ENCODE results near the gene ERMARD. TPM values are rescaled to one million over a fixed set of nuclear protein-coding genes. Genes with fewer than 3 reads are reported as not detected.

The ERMARD gene
- total RNA-seq (2014; rRNA removed; shearing (Covaris generic)) = 14.7 and 16.8 TPM in 2 replicates
- polyA plus RNA-seq (2014; cell fraction: nucleus; rRNA removed) = 34.0 and 43.9 TPM in 2 replicates

- DNase-seq (ENCODE audit: extremely low read depth, low read depth) = peak; percentile 85
These were observed at the start of gene ERMARD, which contains the start of gene DYNLT2 for GRCh38 chr6:169751242-169752073. Gene ERMARD, plus strand, starts transcription at chr6:169751622. Its CDS starts 36 bp downstream, at chr6:169751658. Gene DYNLT2, minus strand, starts transcription at chr6:169751572. Its CDS starts 114 bp downstream, at chr6:169751458.

DNA sequence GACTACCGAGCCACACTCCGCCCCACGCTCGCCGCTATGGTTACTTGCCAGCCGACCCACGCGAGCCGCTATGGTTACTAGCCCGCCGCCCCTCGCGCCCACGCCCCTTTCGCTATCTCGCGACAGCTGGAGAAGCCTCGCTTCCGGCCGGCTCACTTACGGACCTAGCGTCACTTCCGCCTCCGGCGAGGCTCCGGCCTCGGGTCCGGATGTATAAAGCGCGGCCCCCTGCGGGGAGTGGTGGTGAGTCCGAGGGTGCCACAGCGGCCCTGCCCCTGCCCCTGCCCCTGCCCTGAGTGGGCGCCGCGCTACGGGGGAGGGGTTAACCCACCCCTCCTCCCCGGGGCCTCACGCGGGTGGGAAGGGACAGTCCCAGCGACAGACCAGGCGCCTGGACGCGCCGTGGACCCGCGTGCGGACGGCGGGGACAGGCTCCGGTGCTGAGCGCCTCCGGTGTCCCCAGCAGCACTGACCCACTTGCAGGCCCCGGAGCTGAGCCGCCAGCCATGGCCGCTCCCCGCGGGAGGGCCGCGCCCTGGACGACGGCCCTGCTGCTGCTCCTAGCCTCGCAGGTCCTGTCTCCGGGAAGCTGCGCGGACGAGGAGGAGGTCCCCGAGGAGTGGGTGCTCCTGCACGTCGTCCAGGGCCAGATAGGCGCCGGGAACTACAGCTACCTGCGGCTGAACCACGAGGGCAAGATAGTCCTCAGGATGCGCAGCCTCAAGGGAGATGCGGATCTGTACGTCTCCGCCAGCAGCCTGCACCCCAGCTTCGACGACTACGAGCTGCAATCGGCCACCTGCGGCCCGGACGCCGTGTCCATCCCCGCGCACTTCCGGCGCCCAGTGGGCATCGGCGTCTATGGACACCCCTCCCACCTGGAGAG, 49.2 kb upstream of the ERMARD start, which contains the start of the genes C6orf120 and WDR27:
C6orf120 (plus strand) TSS at position 173 of the 886 bp plus-strand sequence; CDS start at position 507, 334 bp downstream.
WDR27 (minus strand) TSS at position 76 of the 886 bp plus-strand sequence. CDS start 13,024 bp downstream, outside the sequence.
- peak; percentile 91 for DNase-seq (ENCODE audit: extremely low read depth, low read depth)

DNA sequence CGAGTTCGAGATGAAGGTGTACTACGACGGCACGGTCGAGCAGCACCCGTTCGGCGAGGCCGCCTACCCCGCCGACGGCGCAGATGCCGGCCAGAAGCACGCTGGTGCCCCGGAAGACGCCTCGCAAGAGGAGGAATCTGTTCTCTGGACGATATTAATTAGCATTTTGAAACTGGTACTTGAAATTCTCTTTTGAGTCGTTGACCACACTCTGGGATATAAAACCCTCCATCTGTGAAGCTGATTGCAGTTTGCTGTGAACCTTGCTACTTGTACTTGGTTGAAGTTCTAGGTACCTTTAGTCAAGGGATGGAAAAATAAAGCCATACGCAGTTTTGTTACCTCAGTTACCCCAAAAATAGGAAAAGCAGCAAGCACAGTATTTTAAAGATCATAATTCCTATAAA, 48.6 kb upstream of the ERMARD start:
- DNase-seq (ENCODE audit: extremely low read depth, low read depth) = no peak

GRCh38 chr6:169707772-169708171, 43.6 kb upstream of the ERMARD start:
- no peak for DNase-seq (ENCODE audit: extremely low read depth, low read depth)

DNA sequence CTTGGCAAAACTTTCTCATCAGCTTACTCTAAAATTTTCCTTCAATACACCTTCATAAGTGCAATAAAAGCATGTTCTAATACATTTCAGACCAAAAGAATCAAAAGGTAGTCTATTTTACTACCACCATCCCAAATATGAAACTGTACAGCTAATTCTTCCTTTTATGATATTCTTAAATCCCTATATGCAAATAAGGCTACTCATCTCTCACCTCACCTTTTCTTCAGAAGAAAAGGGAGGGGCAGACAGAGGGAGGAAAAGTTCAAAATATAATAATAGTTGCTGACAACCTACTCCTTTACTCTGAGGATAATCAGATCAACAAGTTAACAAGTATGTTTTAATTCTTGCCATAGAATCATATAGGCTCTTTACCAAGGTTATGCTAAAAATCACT, 42.1 kb upstream of the ERMARD start:
- DNase-seq (ENCODE audit: extremely low read depth, low read depth) = no peak

- DNase-seq (ENCODE audit: extremely low read depth, low read depth) = no peak
These were observed 41.4 kb upstream of the ERMARD start for GRCh38 chr6:169710009-169710408.

GRCh38 chr6:169714178-169714577, 37.2 kb upstream of the ERMARD start:
- no peak for DNase-seq (ENCODE audit: extremely low read depth, low read depth)

- no peak for DNase-seq (ENCODE audit: extremely low read depth, low read depth)
These were observed 36.8 kb upstream of the ERMARD start for GRCh38 chr6:169714595-169714994.

GRCh38 chr6:169719117-169719516, 32.3 kb upstream of the ERMARD start:
- no peak for DNase-seq (ENCODE audit: extremely low read depth, low read depth)

DNA sequence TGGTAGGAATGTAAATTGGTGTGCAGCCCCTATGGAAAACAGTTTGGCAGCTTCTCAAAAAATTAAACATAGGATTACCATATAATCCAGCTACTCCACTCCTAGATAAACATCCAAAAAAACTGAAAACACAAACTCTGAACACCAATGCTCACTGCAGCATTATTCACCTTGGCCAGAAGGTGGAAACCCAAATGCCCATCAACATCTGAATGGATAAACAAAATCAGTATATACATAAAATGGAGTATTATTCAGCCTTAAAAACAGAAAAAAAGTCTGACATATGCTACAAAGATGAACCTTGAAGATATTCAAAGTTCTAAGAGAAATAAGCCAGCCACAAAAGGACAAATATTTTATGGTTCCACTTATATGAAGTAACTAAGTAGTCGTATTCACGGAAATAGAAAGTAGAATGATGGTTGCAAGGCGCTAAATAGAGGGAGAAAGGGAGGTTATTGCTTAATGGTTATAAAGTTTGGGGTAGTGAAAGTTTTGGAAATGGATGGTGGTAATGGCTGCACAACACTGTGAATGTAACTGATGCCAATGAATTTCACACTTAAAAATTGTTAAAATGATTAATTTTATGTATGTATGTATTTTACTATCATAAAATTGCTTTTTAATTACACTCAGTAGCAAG, 31.1 kb upstream of the ERMARD start:
- DNase-seq (ENCODE audit: extremely low read depth, low read depth) = no peak

DNA sequence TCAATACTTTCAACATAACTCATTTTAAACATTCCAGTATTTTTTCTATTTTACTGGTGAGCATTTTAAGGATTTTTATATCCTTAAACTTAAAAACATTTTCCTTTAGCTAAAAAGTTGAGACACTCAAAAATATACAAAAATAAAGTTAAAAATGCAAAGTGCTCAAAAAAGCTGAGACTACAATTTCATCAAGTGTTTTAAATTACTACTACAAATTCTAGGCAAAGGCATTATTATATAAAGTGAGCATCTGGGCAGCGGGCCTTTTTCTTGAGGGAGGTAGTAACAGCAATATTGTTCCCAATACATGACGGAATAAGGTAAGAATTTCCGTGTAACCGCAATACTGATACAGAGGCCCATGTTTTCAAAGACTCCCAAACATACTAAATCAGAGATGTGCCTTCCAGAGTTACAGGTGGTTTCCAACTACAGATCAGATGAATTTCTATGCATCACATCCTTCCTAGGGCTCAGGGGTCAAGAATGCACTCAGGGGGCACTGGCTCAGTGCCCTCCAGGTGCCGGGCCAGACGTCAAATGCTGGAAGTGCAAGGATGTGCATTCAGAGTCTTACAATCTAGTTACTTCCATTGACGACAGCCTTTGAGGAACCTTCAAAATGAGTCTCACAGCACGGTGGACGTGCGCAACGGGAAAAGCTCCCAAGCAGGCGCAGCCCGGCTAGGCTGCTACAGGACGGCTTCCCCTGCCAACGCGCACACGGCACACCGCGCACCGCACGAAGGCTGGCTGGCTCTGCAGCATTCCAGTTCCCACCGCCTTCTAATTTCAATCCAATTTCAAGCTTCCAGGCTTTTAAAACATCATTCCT, 28.8 kb upstream of the ERMARD start:
- no peak for DNase-seq (ENCODE audit: extremely low read depth, low read depth)

- DNase-seq (ENCODE audit: extremely low read depth, low read depth) = peak; percentile 6
These were observed 28.1 kb upstream of the ERMARD start for GRCh38 chr6:169723200-169723909.

GRCh38 chr6:169723991-169724493, 27.4 kb upstream of the ERMARD start:
- DNase-seq (ENCODE audit: extremely low read depth, low read depth) = peak; percentile 12

DNA sequence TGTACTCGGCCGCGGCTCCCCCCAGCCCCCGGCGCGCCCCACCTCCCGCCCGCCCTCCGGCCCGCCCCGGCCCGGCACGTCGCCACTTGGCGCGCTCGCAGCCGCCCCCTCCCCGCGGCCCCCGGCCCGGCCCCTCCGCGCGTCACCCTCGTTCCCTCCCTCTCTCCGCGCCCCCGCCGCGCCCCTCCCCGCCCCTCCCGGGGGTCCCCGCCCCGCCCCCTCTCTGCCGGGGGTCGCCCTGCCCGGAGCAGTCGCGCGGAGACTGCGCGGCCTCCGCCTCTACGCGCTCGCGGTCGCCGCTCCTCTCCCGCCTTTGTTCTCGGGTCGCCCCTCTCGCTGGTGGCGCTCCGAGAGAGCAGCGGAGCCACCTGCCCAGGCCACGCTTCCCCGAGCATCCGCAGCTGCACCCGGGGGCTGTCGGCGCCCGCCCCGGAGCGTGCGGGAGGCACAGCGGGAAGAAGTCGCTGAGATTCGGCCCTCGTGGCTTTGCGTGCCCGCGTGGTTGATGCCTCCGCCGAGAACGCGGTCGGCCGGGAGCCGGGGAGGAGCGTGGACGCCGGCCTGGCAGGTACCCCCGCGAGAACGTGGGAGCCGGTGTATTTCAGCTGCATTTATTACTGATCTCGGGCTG, 26.8 kb upstream of the ERMARD start, which contains the start of gene PHF10:
PHF10 (minus strand) TSS at position 7 of the 631 bp plus-strand sequence. CDS start 569 bp downstream, outside the sequence.
- DNase-seq (ENCODE audit: extremely low read depth, low read depth) = peak; percentile 9

DNA sequence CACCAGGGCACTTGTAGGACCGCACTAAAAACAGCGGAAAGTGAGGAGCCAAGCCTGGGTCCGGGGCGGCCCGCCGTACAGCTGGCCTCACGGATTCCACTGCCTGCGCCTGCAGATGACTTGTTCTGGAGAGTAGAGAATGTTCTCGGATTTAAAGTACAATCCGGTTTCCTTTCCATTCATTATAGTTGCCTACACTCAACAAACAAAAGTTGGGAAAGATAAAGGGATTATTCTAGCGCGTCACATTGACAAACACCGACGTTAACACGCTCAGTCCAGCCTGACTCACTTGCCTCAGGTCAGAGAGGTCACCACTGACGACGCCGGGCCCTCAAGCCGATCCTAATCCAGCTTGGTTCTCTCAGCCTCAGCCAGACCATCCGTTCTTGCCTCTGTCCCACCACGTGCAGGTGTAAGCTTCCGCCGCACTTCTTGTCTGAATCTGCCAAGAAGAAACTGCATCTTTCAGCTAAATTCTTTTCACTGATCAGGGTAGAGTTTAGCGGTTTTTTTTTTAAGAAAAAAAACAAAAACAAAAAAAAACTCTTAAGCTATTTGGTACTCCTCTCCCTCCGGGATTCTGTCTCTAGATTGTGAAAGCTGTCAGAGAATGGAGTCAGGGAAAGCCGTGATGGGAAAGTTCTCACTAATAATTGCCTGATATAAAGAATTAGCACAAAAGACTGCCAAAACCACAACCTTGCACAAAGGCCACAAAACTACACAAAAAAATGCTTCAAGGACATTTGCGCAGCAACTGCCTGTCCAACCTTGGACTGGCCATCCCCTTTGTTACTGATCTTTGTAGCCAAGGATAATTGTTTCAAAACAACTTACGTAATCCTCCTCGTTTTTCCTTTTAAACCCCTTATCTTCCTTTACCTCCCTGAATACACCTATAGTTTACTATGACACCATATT, 26.0 kb upstream of the ERMARD start:
- DNase-seq (ENCODE audit: extremely low read depth, low read depth) = peak; percentile 58

DNA sequence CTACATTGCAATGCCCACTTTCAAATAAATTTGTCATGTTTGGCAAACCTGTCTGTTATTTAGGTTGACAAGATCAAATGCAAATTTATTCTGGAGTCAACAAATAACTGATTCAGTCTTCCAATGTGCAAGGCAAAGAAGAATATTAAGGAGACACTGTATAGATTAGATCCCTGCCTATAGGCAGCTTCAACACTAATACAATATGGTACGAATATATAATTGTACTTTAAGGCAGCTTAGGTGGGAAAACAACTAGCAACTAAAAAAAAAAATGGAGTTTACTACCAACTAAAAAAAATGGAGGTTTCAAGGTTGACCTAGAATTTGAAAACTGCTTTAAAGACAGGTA, 25.4 kb upstream of the ERMARD start:
- no peak for DNase-seq (ENCODE audit: extremely low read depth, low read depth)

GRCh38 chr6:169726963-169727362, 24.5 kb upstream of the ERMARD start:
- DNase-seq (ENCODE audit: extremely low read depth, low read depth) = no peak

Measured in NCI-H460 (cell line).